OCI-LY7 (cell line): ENCODE data around the gene ZSWIM3. TPM values are rescaled to one million over a fixed set of nuclear protein-coding genes. Genes with fewer than 3 reads are reported as not detected.

Experiments used
- BruUV-seq: library from RNA; stranded (reverse); fragments of 400-500 nt; replicated peaks from 2 replicates; lab custom pipeline; 2021; lab: Mats Ljungman, UMichigan
- CTCF ChIA-PET: fragments of 300-600 bp; sonication (Branson Sonifier 250); formaldehyde crosslinking; loops from one replicate; lab custom pipeline; 2022; ENCODE audit warnings: antibody characterized with exemption; ENCODE audit not compliant: unreplicated experiment; lab: Charles Lee
- POLR2A ChIA-PET: fragments of 300-600 bp; sonication (Branson Sonifier 250); formaldehyde crosslinking; loops from one replicate; lab custom pipeline; 2022; ENCODE audit warnings: antibody characterized with exemption; lab: Charles Lee
- DNase-seq: peaks from one replicate; pipeline ENCODE4 v3.0.0-alpha.2; 2015; ENCODE audit warnings: low spot score
- H2AFZ ChIP-seq: fragments of 200-600 bp; sonication (generic), shearing (Covaris generic); 2 replicates; pipeline ENCODE4 v1.6.1; 2014; ENCODE audit warnings: mild to moderate bottlenecking, antibody characterized with exemption, low read length, moderate library complexity
- H3K27ac ChIP-seq: fragments of 200-600 bp; sonication (generic); 2 replicates; pipeline ENCODE4 v1.5.1; 2014; ENCODE audit warnings: mixed run types, low read depth, mild to moderate bottlenecking, moderate library complexity, low read length, inconsistent platforms; ENCODE audit not compliant: poor library complexity, severe bottlenecking
- H3K36me3 ChIP-seq: fragments of 200-600 bp; sonication (generic); 2 replicates; pipeline ENCODE4 v1.6.1; 2014; ENCODE audit warnings: mild to moderate bottlenecking, antibody characterized with exemption, low read length, moderate library complexity, mixed read lengths; ENCODE audit not compliant: insufficient read depth
- H3K4me1 ChIP-seq: fragments of 200-600 bp; sonication (generic); 2 replicates; pipeline ENCODE4 v1.5.1; 2014; ENCODE audit warnings: mild to moderate bottlenecking, low read length; ENCODE audit not compliant: insufficient read depth, poor library complexity, severe bottlenecking
- H3K4me2 ChIP-seq: fragments of 200-600 bp; sonication (generic); 2 replicates; pipeline ENCODE4 v1.6.1; 2014; ENCODE audit warnings: mild to moderate bottlenecking, low read length
- H3K4me3 ChIP-seq: fragments of 200-600 bp; sonication (generic); 2 replicates; pipeline ENCODE4 v1.5.1; 2014; ENCODE audit warnings: mild to moderate bottlenecking, low read depth, low read length; ENCODE audit not compliant: poor library complexity, severe bottlenecking
- H3K79me2 ChIP-seq: fragments of 200-600 bp; sonication (generic); 2 replicates; pipeline ENCODE4 v1.6.1; 2016; ENCODE audit warnings: low read depth, mild to moderate bottlenecking, low read length, moderate library complexity, mixed read lengths; ENCODE audit not compliant: insufficient read depth
- H3K9me2 ChIP-seq: fragments of 200-600 bp; sonication (generic); 2 replicates; pipeline ENCODE4 v1.6.1; 2016; ENCODE audit warnings: mild to moderate bottlenecking, low read length, mixed read lengths; ENCODE audit not compliant: insufficient read depth
- H3K9me3 ChIP-seq: fragments of 200-600 bp; sonication (generic); 2 replicates; pipeline ENCODE4 v1.6.1; 2014; ENCODE audit warnings: mild to moderate bottlenecking, mixed run types, low read length, mixed read lengths
- H4K20me1 ChIP-seq: fragments of 200-600 bp; sonication (generic); 2 replicates; pipeline ENCODE4 v1.6.1; 2014; ENCODE audit warnings: mild to moderate bottlenecking, antibody characterized with exemption, low read length, moderate library complexity, mixed read lengths; ENCODE audit not compliant: insufficient read depth
- EZH2phosphoT487 ChIP-seq: fragments of 200-600 bp; sonication (generic); IDR thresholded peaks from 2 replicates; pipeline ENCODE4 v1.6.1; 2018; ENCODE audit warnings: low read depth, borderline replicate concordance, mild to moderate bottlenecking, mixed run types, antibody characterized with exemption, low read length, moderate library complexity, mixed read lengths
- intact Hi-C: fragments of 100-400 bp; cut with micrococcal nuclease; formaldehyde crosslinking; loops from one replicate; pipeline ENCODE4 v1.10.0; 2022; ENCODE audit not compliant: unreplicated experiment
- total RNA-seq, 2 experiments: library from RNA; depleted of rRNA in 1 of 2; stranded (reverse); fragments of >200 nt in 1 of 2; shearing (Covaris generic) in 1 of 2; gene quantifications; 2 replicates each; pipeline ENCODE4 v1.2.3, GENCODE V29; 2014 to 2022
- TF ChIP-seq, protein P1 (sequence below): fragments of 200-600 bp; sonication (generic); conservative IDR thresholded peaks from 2 replicates; pipeline ENCODE4 v1.5.1; 2014; ENCODE audit warnings: mild to moderate bottlenecking, antibody characterized with exemption, low read length, moderate library complexity, mixed read lengths

Gene ZSWIM3
- total RNA-seq, 2 experiments from 2014 or later, result 5.7 to 6.0 TPM

DNA sequence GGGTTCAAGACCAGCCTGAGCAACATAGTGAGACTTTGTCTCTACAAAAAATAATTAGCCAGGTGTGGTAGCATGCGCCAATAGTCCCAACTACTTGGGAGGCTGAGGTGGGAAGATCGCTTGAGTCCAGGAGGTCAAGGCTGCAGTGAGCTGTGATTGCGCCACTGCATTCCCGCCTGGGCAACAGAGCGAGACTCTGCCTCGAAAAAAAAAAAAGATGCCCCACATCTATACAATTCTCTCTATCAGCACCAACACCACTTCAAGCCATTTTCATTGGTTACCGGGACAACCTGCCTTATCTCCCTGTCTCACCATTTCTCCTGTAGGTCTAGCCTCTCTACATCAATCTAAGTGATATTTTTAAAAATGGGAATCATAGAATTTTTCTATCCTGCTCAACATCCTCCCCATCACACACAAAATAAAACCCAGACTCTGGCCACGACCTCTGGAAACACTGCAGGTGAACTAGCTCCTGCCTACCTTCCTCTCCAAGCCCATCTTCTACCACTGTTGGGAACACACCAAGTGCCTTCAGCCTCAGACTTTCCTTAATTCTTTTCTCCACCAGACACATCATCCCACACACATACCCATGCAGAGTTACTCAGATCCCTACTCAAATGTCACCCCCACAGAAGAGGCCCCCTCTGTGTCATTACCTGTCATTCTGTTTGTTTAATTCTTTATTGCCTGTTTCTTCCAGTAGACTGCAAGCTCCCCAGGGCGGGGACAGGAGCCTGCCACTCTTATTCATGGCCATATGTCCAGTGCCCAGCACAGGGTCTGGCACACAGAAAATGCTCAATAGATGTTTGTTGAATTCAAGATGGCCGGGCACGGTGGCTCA is 64.1 kb downstream of the ZSWIM3 start:
- H3K9me3 ChIP-seq, result no peaks in the 10 kb centered on the region
- H3K4me1 ChIP-seq, result no peaks in the 10 kb centered on the region
- no peaks in the 10 kb centered on the region for H3K9me2 ChIP-seq
- no peak overlapping the region for H3K4me3 ChIP-seq
- DNase-seq, result no peak
- no TSS peak for BruUV-seq
- TF ChIP-seq, protein P1, sequence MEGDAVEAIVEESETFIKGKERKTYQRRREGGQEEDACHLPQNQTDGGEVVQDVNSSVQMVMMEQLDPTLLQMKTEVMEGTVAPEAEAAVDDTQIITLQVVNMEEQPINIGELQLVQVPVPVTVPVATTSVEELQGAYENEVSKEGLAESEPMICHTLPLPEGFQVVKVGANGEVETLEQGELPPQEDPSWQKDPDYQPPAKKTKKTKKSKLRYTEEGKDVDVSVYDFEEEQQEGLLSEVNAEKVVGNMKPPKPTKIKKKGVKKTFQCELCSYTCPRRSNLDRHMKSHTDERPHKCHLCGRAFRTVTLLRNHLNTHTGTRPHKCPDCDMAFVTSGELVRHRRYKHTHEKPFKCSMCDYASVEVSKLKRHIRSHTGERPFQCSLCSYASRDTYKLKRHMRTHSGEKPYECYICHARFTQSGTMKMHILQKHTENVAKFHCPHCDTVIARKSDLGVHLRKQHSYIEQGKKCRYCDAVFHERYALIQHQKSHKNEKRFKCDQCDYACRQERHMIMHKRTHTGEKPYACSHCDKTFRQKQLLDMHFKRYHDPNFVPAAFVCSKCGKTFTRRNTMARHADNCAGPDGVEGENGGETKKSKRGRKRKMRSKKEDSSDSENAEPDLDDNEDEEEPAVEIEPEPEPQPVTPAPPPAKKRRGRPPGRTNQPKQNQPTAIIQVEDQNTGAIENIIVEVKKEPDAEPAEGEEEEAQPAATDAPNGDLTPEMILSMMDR, result no peak
- no peak for TF ChIP-seq EZH2phosphoT487
- intact Hi-C loops, result no loop called here
- no peaks in the 10 kb centered on the region for H3K79me2 ChIP-seq
- H3K27ac ChIP-seq, result no peak overlapping the region
- CTCF ChIA-PET, result no interaction called here
- no peak overlapping the region for H3K4me2 ChIP-seq
- no peaks in the 10 kb centered on the region for H3K36me3 ChIP-seq
- no peaks in the 10 kb centered on the region for H4K20me1 ChIP-seq
- POLR2A ChIA-PET, result interaction anchor here (0.7 to 1.0 kb wide), 3 partner anchors 11 to 505 kb away, joined by 3 to 5 read pairs (median 3); no protein-coding TSS in a partner anchor
- H2AFZ ChIP-seq, result no peak overlapping the region

DNA sequence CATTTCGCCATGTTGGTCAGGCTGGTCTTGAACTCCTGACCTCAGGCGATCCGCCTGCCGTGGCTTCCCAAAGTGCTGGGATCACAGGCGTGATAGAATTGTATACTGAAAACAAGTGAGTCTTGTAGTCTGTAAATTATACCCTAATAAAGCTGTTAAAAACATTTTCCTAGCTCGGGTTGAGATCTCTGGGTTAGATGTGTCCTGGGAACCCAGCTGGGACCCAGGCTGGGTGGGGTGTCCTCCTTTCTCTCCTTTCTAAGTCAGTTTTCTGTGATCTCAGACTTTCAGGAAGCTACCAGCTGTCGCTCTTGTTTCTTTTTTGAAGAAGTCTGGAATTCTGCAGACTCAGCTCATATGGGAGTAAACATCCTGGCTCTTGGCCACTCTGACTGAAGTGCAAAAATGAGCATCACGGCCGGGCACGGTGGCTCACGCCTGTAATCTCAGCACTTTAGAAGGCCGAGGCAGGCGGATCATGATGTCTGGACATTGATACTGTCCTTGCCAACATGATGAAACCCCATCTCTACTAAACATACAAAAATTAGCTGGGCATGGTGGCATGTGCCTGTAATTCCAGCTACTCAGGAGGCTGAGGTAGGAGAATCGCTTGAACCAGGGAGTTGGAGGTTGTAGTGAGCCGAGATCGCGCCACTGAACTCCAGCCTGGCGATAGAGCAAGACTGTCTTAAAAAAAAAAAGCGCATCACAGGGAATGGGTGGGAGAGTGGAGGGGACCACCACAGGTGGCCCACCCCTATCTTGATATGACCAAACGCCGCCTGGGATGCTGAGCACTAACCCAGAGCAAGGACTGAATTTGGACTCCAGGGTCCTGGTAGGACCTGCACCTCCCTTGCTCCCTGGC is 67.2 kb downstream of the ZSWIM3 start:
- DNase-seq, result no peak
- H3K36me3 ChIP-seq, result no peaks in the 10 kb centered on the region
- intact Hi-C loops, result no loop called here
- no peak overlapping the region for H3K4me2 ChIP-seq
- BruUV-seq, result no TSS peak
- no peak for TF ChIP-seq EZH2phosphoT487
- TF ChIP-seq, protein P1, result no peak
- H3K4me3 ChIP-seq, result no peak overlapping the region
- ChIA-PET CTCF (no interaction called here), POLR2A (interaction anchor here (0.9 kb wide), 1 partner anchor 44 kb away, joined by 3 read pairs; the partner anchor contains the start of gene ZSWIM1)
- no peaks in the 10 kb centered on the region for H3K79me2 ChIP-seq
- no peaks in the 10 kb centered on the region for H3K4me1 ChIP-seq
- no peaks in the 10 kb centered on the region for H3K9me3 ChIP-seq
- H2AFZ ChIP-seq, result no peak overlapping the region
- no peaks in the 10 kb centered on the region for H3K9me2 ChIP-seq
- H3K27ac ChIP-seq, result no peak overlapping the region
- H4K20me1 ChIP-seq, result no peaks in the 10 kb centered on the region
